Measurements from ENCODE around the gene FCMR. TPM values are rescaled to one million over a fixed set of nuclear protein-coding genes. Genes with fewer than 3 reads are reported as not detected.

Gene FCMR, protein sequence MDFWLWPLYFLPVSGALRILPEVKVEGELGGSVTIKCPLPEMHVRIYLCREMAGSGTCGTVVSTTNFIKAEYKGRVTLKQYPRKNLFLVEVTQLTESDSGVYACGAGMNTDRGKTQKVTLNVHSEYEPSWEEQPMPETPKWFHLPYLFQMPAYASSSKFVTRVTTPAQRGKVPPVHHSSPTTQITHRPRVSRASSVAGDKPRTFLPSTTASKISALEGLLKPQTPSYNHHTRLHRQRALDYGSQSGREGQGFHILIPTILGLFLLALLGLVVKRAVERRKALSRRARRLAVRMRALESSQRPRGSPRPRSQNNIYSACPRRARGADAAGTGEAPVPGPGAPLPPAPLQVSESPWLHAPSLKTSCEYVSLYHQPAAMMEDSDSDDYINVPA
- 1.3 TPM for total RNA-seq

DNA sequence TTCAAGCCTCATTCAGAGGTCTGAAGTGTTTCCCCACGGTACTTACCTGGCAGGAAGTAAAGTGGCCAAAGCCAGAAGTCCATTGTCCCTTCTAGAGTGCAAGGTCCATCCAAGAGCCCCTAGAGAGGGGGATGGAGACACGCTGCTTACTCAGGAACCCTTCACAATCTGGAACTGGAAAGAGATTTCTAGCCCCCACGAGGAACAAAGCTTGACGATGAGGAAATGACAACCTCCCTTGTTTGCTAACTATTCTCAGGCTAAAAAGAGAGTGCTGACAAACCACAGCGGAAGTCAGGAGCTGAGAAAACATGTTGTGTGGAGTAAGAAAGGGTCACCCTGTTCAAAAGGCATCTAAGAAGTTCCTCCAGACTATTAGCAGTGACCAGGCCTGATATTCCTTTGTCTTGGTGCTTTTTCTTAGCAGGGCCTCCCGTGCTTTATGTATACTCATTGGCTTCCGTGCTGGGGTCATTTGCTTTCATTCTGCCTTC, at the start of gene FCMR:
Gene FCMR, minus strand, starts transcription at position 170 of the 494 bp plus-strand sequence. Its CDS starts 87 bp downstream, at position 83.
- DNase-seq (ENCODE audit: low spot score in 2 of 2): no peak
- TF ChIP-seq, protein P1, sequence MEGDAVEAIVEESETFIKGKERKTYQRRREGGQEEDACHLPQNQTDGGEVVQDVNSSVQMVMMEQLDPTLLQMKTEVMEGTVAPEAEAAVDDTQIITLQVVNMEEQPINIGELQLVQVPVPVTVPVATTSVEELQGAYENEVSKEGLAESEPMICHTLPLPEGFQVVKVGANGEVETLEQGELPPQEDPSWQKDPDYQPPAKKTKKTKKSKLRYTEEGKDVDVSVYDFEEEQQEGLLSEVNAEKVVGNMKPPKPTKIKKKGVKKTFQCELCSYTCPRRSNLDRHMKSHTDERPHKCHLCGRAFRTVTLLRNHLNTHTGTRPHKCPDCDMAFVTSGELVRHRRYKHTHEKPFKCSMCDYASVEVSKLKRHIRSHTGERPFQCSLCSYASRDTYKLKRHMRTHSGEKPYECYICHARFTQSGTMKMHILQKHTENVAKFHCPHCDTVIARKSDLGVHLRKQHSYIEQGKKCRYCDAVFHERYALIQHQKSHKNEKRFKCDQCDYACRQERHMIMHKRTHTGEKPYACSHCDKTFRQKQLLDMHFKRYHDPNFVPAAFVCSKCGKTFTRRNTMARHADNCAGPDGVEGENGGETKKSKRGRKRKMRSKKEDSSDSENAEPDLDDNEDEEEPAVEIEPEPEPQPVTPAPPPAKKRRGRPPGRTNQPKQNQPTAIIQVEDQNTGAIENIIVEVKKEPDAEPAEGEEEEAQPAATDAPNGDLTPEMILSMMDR (IDR thresholded peaks at IDR 0.05): no peak
- no peak within 1 kb of the TSS for H3K4me3 ChIP-seq

DNA sequence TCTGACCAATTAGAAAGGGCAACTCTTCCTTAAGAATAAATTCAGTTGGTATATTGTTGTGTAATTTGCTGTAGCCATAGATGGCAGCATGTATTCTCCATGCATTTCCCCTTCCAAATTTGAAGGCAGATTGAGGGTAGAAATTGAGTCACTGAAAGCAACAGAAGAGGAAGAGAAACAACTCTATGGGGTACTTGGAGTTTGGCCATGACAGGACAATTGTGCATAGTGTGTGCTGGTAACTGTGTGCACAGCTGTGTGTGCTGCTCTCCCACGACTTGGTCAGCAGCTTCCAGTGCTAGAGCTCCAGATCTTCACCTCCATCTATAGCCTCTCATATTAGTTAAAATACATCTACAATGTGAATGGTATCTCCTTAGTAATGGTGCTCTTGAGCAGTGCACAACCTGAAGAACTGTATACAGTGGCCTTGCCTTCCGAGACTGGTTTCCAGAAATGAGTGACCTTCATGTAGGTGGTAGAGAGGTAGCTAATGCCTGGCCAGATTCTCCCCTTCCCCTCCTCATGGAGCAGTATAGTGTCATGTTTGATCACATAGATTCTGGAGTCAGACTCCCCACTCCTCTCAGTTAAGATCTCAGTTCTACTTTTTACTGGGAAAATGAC, 49.4 kb upstream of the FCMR start:
- TF ChIP-seq, protein P1 (IDR thresholded peaks at IDR 0.05): no peak
- no peak overlapping the region for H3K27ac ChIP-seq
- DNase-seq (ENCODE audit: low spot score in 2 of 2): no peak
- H3K9me3 ChIP-seq: no peaks in the 10 kb centered on the region
- no peaks in the 10 kb centered on the region for H3K4me1 ChIP-seq
- intact Hi-C loops (cut with DNase I): no loop called here
- no peak overlapping the region for H3K4me3 ChIP-seq
- H3K27me3 ChIP-seq: no peaks in the 10 kb centered on the region
- no peaks in the 10 kb centered on the region for H3K36me3 ChIP-seq

More for the DNA sequence above, at the start of gene FCMR:
- Histone ChIP-seq H3K27me3 (no peaks in the 10 kb centered on the region), H3K36me3 (no peaks in the 10 kb centered on the region), H3K27ac (peak within 1 kb of the TSS in 1 of 2 donors; percentile 27), H3K4me1 (no peaks in the 10 kb centered on the region), H3K9me3 (no peaks in the 10 kb centered on the region)
- intact Hi-C loops (cut with DNase I): no loop called here

DNA sequence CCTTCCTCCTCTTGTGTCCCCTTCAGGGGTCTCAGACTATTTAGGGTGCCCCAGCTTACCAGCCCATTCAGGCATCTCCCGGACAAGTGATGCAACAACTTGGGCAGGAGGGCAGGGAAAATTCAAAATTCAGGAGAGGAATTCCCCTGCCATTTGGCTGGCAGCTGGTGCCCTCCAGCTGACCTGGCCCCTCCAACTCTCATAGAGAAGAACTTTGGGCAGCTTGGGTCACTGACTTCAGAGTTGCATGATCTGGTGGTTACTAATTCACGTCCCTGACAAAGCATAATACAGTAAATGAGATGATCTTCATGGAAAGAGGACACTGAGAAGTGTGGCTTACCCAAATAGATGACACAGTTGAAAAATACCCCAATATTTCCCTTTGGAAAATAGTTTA, 48.7 kb upstream of the FCMR start, which contains the start of gene FCAMR:
Gene FCAMR, minus strand, starts transcription at position 15 of the 400 bp plus-strand sequence. CDS start 335 bp downstream, outside the sequence.
- no peak for DNase-seq (ENCODE audit: low spot score in 2 of 2)
- H3K27me3 ChIP-seq: no peaks in the 10 kb centered on the region
- H3K27ac ChIP-seq: no peak within 1 kb of the TSS
- no peaks in the 10 kb centered on the region for H3K4me1 ChIP-seq
- H3K9me3 ChIP-seq: no peaks in the 10 kb centered on the region
- no peaks in the 10 kb centered on the region for H3K36me3 ChIP-seq
- TF ChIP-seq, protein P1 (IDR thresholded peaks at IDR 0.05): no peak
- intact Hi-C loops (cut with DNase I): no loop called here
- H3K4me3 ChIP-seq: no peak within 1 kb of the TSS

DNA sequence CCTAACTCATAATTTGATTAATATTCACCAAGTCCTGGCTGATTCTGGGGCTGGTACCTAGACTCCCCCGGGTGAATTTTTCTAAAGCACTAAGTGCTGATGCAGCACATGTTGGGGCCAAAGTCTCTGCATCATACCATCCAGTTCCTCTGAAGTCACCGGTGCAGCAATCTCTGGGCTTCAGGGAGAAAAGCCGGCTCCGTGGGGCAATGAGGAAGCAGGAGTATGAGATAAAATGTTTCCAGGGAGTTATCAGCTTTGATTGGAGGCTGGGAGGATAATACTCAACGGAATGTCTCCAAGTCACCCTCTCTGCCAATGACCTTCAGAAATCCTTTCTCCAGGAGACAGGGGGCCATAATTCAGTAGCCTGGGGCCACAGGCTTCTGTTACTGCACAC, 47.3 kb upstream of the FCMR start:
- Histone ChIP-seq H3K4me1 (no peaks in the 10 kb centered on the region), H3K27ac (no peak overlapping the region), H3K9me3 (no peaks in the 10 kb centered on the region), H3K4me3 (no peak overlapping the region), H3K36me3 (no peaks in the 10 kb centered on the region), H3K27me3 (no peaks in the 10 kb centered on the region)
- intact Hi-C loops (cut with DNase I): no loop called here
- TF ChIP-seq, protein P1 (IDR thresholded peaks at IDR 0.05): no peak
- DNase-seq (ENCODE audit: low spot score in 2 of 2): no peak

DNA sequence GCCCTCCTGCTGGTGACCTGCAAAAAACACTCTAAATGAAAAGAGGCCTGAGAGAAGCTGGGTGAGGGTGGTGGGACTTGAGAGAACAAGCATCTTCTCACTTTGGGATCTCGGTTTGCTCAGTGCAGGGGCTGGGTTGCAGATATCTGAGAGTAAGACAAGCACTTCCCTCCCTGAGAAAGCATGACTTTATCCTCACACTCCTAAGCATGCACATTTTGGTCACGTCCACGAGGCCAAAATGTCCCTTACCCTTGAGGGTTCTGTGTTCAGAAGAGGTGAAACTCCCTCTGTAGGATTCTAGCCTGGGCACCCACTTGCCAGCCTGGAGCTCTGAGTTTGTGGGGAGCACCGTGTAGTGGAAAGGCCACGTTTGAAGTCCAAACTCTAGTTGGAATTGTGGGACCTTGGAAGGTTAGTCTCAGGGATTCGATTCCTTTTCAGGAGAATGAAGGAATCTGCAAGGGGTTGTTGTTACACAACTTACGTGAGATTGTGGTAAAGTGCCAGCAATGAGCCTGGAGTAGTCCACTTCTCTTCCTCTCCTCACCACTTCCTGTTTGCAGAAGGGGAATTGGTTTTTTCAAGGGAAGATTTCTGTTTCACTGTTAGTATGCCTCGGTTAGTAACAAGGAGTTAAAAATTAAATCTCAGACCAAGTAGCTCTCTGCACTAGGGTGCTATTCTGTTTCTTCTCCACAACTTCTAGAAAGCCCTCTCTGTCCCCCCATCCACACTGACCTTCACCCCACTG, 45.5 kb upstream of the FCMR start:
- Histone ChIP-seq H3K36me3 (no peaks in the 10 kb centered on the region), H3K4me1 (no peaks in the 10 kb centered on the region), H3K9me3 (no peaks in the 10 kb centered on the region), H3K27ac (no peak overlapping the region), H3K27me3 (no peaks in the 10 kb centered on the region), H3K4me3 (no peak overlapping the region)
- DNase-seq (ENCODE audit: low spot score in 2 of 2): no peak
- intact Hi-C loops (cut with DNase I): no loop called here
- TF ChIP-seq, protein P1 (IDR thresholded peaks at IDR 0.05): no peak
